ENCODE data around the gene NAV2. TPM values are rescaled to one million over a fixed set of nuclear protein-coding genes. Genes with fewer than 3 reads are reported as not detected.

The NAV2 gene
- total RNA-seq, 1 donor from 2014 or later = 31.4 TPM

DNA sequence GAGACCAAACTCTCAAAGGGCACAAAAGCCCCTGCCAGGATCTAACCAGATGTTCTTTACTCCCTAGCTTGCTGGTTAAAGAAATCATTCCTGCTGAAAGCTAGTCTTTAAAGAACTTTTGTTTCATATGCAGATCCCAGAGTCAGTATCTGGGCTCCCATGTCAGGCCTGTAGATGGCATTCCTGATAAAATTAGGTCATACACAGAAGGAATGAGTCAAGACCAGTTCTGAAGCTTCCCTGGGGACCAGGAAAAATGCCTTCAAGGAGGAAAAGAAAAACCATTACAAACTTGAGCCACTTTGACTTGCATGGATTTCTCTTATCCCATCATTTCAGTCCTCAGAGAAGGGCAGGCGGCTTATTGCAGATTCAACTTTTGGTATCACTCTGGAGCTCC is 441.7 kb downstream of the NAV2 start:
- Mint-ChIP-seq H3K4me3 (ENCODE audit: unreplicated experiment) (no peak overlapping the region), H3K36me3 (ENCODE audit: unreplicated experiment) (no peaks in the 10 kb centered on the region), H3K4me1 (ENCODE audit: unreplicated experiment) (peaks cover 16% of the 10 kb centered on the region), H3K27ac (ENCODE audit: unreplicated experiment) (no peak overlapping the region), H3K27me3 (ENCODE audit: unreplicated experiment) (peaks cover 69% of the 10 kb centered on the region), H3K9me3 (ENCODE audit: unreplicated experiment) (no peaks in the 10 kb centered on the region)
- no peak for DNase-seq (ENCODE audit: extremely low spot score, unreplicated experiment)
- TF ChIP-seq, protein P1, sequence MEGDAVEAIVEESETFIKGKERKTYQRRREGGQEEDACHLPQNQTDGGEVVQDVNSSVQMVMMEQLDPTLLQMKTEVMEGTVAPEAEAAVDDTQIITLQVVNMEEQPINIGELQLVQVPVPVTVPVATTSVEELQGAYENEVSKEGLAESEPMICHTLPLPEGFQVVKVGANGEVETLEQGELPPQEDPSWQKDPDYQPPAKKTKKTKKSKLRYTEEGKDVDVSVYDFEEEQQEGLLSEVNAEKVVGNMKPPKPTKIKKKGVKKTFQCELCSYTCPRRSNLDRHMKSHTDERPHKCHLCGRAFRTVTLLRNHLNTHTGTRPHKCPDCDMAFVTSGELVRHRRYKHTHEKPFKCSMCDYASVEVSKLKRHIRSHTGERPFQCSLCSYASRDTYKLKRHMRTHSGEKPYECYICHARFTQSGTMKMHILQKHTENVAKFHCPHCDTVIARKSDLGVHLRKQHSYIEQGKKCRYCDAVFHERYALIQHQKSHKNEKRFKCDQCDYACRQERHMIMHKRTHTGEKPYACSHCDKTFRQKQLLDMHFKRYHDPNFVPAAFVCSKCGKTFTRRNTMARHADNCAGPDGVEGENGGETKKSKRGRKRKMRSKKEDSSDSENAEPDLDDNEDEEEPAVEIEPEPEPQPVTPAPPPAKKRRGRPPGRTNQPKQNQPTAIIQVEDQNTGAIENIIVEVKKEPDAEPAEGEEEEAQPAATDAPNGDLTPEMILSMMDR (IDR thresholded peaks at IDR 0.05) = no peak

DNA sequence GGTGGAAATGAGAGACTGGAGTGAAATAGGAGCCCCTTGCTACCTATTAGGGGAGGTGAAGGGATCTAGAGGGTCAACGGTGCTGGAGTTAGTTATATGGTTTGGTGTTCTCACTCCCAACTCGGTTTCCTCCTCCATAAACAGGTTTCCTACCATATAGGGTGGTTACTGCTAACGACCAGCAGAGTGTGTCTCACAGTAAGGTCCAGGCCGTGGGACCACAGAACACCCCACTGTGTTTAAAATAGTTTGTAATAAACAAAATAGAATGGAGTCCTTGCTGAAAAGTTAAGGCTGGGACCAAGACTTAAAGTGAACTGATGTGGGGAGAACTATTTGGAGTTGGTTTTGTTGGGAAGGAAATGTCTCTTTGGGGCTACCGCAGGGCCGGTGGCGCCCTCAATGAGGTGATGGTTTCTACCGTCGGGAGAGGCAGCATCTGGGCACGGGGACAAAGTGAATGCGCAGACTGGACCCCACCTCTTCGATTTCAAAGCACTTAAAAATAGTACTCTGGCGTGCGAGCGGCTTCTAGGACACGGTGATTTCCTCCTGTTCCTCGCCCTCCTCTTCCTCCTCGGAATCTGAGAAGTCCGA is 443.1 kb downstream of the NAV2 start:
- no peak for DNase-seq (ENCODE audit: extremely low spot score, unreplicated experiment)
- Mint-ChIP-seq H3K27me3 (ENCODE audit: unreplicated experiment) (peaks cover 71% of the 10 kb centered on the region), H3K27ac (ENCODE audit: unreplicated experiment) (no peak overlapping the region), H3K36me3 (ENCODE audit: unreplicated experiment) (no peaks in the 10 kb centered on the region), H3K4me3 (ENCODE audit: unreplicated experiment) (peak overlapping the region; percentile 53), H3K9me3 (ENCODE audit: unreplicated experiment) (no peaks in the 10 kb centered on the region), H3K4me1 (ENCODE audit: unreplicated experiment) (peaks cover 16% of the 10 kb centered on the region)
- TF ChIP-seq, protein P1 (IDR thresholded peaks at IDR 0.05) = no peak

DNA sequence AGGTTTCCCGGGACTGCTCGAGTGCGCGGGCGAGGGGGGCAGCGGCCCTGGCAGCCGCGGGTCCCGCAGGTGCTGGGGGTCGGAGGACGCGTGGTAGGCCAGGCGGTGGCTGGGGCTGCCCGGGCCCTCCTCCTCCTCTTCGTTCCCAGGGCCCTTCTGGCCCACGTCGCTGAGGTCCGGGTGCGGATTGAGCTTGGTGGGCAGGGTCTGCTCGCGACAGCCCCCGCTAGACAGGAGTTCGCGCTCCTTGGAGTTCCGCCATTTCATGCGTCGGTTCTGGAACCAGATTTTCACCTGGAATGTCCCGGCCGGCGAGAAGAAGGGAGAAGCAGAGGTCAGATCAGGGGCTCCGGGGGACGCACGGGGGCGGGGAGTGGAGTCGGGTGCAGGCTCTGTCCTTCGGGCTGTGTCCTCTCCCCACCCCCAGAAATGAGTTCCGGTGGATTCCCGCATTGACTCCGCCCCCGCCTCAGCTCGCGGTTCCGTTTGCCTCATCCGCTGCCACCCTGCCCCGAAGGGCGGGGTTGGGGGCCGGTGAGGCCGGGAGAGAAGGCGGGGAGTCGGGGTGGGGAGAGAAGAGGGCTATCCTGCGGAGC is 443.7 kb downstream of the NAV2 start:
- Mint-ChIP-seq H3K4me3 (ENCODE audit: unreplicated experiment) (peak overlapping the region; percentile 53), H3K9me3 (ENCODE audit: unreplicated experiment) (no peaks in the 10 kb centered on the region), H3K4me1 (ENCODE audit: unreplicated experiment) (peaks cover 22% of the 10 kb centered on the region), H3K27me3 (ENCODE audit: unreplicated experiment) (peaks cover 76% of the 10 kb centered on the region), H3K27ac (ENCODE audit: unreplicated experiment) (no peak overlapping the region), H3K36me3 (ENCODE audit: unreplicated experiment) (no peaks in the 10 kb centered on the region)
- no peak for DNase-seq (ENCODE audit: extremely low spot score, unreplicated experiment)
- TF ChIP-seq, protein P1 (IDR thresholded peaks at IDR 0.05) = no peak

DNA sequence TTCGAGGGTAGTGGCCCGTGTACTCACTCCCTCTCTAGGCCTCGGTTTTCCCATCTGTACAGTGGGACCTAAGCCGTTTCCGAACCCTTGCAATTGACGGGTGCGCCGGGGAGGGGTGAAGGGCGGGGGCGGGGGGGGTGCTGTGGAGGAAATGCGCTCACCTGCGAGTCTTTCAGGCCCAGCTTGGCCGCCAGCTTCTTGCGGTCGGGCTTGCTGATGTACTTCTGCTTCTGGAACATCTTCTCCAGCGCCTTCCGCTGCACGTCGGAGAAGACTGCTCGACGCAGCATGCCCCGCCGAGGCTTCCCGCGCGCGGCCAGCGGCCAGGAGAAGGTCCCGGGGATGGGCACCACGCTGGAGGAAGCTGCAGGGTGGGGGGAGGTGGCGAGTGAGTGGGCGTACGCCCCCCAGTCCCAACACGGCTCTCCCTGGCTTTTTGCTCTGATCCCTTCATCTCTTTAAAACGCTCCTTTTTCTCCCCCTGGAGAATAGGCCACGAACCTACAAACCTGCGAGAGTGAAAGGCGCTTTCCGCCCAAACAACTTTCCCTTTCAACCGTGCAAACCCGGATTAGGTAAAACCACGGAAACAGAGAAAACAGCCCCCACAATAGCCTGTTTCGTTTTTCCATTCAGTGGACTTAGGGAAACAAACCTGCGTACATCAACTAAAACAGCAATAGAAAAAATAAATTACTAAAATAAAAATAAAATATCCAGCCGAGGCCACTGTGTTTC is 444.4 kb downstream of the NAV2 start:
- H3K4me3 Mint-ChIP-seq (ENCODE audit: unreplicated experiment) = no peak overlapping the region
- peaks cover 29% of the 10 kb centered on the region for H3K4me1 Mint-ChIP-seq (ENCODE audit: unreplicated experiment)
- TF ChIP-seq, protein P1 (IDR thresholded peaks at IDR 0.05) = no peak
- H3K36me3 Mint-ChIP-seq (ENCODE audit: unreplicated experiment) = no peaks in the 10 kb centered on the region
- H3K9me3 Mint-ChIP-seq (ENCODE audit: unreplicated experiment) = no peaks in the 10 kb centered on the region
- H3K27ac Mint-ChIP-seq (ENCODE audit: unreplicated experiment) = no peak overlapping the region
- DNase-seq (ENCODE audit: extremely low spot score, unreplicated experiment) = no peak
- H3K27me3 Mint-ChIP-seq (ENCODE audit: unreplicated experiment) = peaks cover 80% of the 10 kb centered on the region

DNA sequence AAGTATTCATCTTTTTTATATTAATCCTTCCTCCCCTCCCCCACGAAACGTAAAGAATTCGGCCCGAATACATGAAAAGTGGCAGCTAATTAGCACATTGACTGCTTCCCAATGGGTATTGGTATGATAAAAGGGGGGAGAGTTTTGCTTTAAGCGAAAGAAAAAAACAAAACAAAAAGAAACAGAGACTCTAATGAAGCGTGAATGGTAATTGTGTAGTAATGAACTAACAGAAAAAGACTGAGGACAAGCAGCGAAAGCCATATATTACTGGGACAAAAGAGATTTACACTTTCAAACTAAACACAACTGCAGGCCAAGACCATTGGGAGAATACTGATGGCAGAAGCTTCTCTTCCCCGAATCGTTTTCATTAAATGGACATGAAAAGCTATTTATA is 445.1 kb downstream of the NAV2 start:
- Mint-ChIP-seq H3K27me3 (ENCODE audit: unreplicated experiment) (peaks cover 83% of the 10 kb centered on the region), H3K27ac (ENCODE audit: unreplicated experiment) (no peak overlapping the region), H3K4me3 (ENCODE audit: unreplicated experiment) (no peak overlapping the region), H3K36me3 (ENCODE audit: unreplicated experiment) (no peaks in the 10 kb centered on the region), H3K9me3 (ENCODE audit: unreplicated experiment) (no peaks in the 10 kb centered on the region), H3K4me1 (ENCODE audit: unreplicated experiment) (peaks cover 32% of the 10 kb centered on the region)
- DNase-seq (ENCODE audit: extremely low spot score, unreplicated experiment) = no peak
- TF ChIP-seq, protein P1 (IDR thresholded peaks at IDR 0.05) = no peak

All from osteocyte (in vitro differentiated cells).